PC-9 (cell line): ENCODE measurements around the gene C3orf85. TPM values are rescaled to one million over a fixed set of nuclear protein-coding genes. Genes with fewer than 3 reads are reported as not detected.

ENCODE experiments used
- BruUV-seq: library from RNA; stranded (reverse); fragments of 400-500 nt; replicated peaks from 2 replicates; lab custom pipeline; 2021; lab: Mats Ljungman, UMichigan
- CTCF ChIA-PET: fragments of 300-600 bp; sonication (Branson Sonifier 250); formaldehyde crosslinking; loops from one replicate; lab custom pipeline; 2022; ENCODE audit warnings: antibody characterized with exemption; lab: Charles Lee
- POLR2A ChIA-PET: fragments of 300-600 bp; sonication (Branson Sonifier 250); formaldehyde crosslinking; loops from one replicate; lab custom pipeline; 2022; ENCODE audit warnings: antibody characterized with exemption; ENCODE audit not compliant: unreplicated experiment; lab: Charles Lee
- DNase-seq, 2 experiments: peaks; one replicate each; pipeline versions ENCODE4 v3.0.0 to v3.0.0-alpha.2; 2015 to 2022; ENCODE audit warnings: mixed read lengths in 1 of 2
- H2AFZ ChIP-seq: fragments of 200-600 bp; sonication (generic); 2 replicates; pipeline ENCODE4 v1.8.1; 2017; ENCODE audit warnings: antibody characterized with exemption
- H3F3A ChIP-seq: fragments of 200-600 bp; sonication (generic); 2 replicates; pipeline ENCODE4 v1.8.1; 2017; ENCODE audit warnings: antibody characterized with exemption, mild to moderate bottlenecking, low read depth; ENCODE audit not compliant: insufficient read depth
- H3K27ac ChIP-seq: fragments of 200-600 bp; sonication (generic); 2 replicates; pipeline ENCODE4 v1.6.1; 2016; ENCODE audit warnings: mixed run types
- H3K27me3 ChIP-seq: fragments of 200-600 bp; sonication (generic); 2 replicates; pipeline ENCODE4 v1.6.1; 2016; ENCODE audit warnings: low read depth, mixed run types; ENCODE audit not compliant: insufficient read depth
- H3K36me3 ChIP-seq: fragments of 200-600 bp; sonication (generic); 2 replicates; pipeline ENCODE4 v1.6.1; 2016; ENCODE audit warnings: low read depth, mixed run types
- H3K4me1 ChIP-seq: fragments of 200-600 bp; sonication (generic); replicated peaks from 2 replicates; pipeline ENCODE4 v1.6.1; 2016; ENCODE audit warnings: mixed run types; ENCODE audit not compliant: insufficient read depth
- H3K4me2 ChIP-seq: fragments of 200-600 bp; sonication (generic); 2 replicates; pipeline ENCODE4 v1.6.1; 2017; ENCODE audit warnings: mixed run types
- H3K4me3 ChIP-seq: fragments of 200-600 bp; sonication (generic); 2 replicates; pipeline ENCODE4 v1.6.1; 2016; ENCODE audit warnings: mixed run types
- H3K79me2 ChIP-seq: fragments of 200-600 bp; sonication (generic); 2 replicates; pipeline ENCODE4 v1.6.1; 2017; ENCODE audit warnings: low read depth, mixed run types
- H3K9me2 ChIP-seq: fragments of 200-600 bp; sonication (generic); 2 replicates; pipeline ENCODE4 v1.8.1; 2017; ENCODE audit warnings: mild to moderate bottlenecking; ENCODE audit not compliant: insufficient read depth
- H3K9me3 ChIP-seq: fragments of 200-600 bp; sonication (generic); 2 replicates; pipeline ENCODE4 v1.8.1; 2016; ENCODE audit warnings: low read depth; ENCODE audit not compliant: insufficient read depth
- H4K20me1 ChIP-seq: fragments of 200-600 bp; sonication (generic); 2 replicates; pipeline ENCODE4 v1.8.1; 2017; ENCODE audit not compliant: insufficient read depth
- EZH2 ChIP-seq: fragments of 200-600 bp; sonication (generic); IDR thresholded peaks from 2 replicates; pipeline ENCODE4 v1.8.0; 2017; ENCODE audit warnings: antibody characterized with exemption, low read depth
- intact Hi-C: fragments of 100-400 bp; cut with micrococcal nuclease; formaldehyde crosslinking; loops from one replicate; pipeline ENCODE4 v1.10.0; 2022; ENCODE audit not compliant: unreplicated experiment
- total RNA-seq: library from RNA; stranded (reverse); gene quantifications from 2 replicates; pipeline ENCODE4 v1.2.3, GENCODE V29; 2021
- TF ChIP-seq, protein P1 (sequence below): fragments of 200-600 bp; sonication (generic); conservative IDR thresholded peaks from 2 replicates; pipeline ENCODE4 v1.6.1; 2017; ENCODE audit warnings: mixed run types, antibody characterized with exemption, mild to moderate bottlenecking, moderate library complexity

Gene C3orf85
- total RNA-seq, 1 experiment from 2014 or later, result not detected

DNA sequence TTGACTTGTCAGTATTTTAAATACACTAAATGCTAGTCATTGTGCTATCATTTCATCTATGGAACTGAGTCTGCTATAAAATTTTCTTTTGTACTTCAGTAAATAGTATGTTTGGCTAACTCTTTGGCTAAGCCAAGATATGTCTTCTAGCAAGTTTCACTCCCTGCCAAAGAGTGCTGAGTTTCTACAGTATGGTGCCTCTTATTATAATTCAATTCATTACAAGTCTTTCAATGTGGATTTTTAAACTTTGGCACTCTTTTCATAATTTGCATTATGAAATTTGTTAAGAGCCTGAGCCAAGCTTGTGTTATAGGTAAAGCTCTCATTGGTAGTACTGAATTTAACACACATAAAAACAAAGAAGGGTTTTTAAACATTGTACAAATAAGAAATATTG, 43.0 kb upstream of the C3orf85 start:
- no peaks in the 10 kb centered on the region for H3K27me3 ChIP-seq
- intact Hi-C loops, result no loop called here
- no peaks in the 10 kb centered on the region for H3F3A ChIP-seq
- no peak for TF ChIP-seq EZH2
- TF ChIP-seq, protein P1, sequence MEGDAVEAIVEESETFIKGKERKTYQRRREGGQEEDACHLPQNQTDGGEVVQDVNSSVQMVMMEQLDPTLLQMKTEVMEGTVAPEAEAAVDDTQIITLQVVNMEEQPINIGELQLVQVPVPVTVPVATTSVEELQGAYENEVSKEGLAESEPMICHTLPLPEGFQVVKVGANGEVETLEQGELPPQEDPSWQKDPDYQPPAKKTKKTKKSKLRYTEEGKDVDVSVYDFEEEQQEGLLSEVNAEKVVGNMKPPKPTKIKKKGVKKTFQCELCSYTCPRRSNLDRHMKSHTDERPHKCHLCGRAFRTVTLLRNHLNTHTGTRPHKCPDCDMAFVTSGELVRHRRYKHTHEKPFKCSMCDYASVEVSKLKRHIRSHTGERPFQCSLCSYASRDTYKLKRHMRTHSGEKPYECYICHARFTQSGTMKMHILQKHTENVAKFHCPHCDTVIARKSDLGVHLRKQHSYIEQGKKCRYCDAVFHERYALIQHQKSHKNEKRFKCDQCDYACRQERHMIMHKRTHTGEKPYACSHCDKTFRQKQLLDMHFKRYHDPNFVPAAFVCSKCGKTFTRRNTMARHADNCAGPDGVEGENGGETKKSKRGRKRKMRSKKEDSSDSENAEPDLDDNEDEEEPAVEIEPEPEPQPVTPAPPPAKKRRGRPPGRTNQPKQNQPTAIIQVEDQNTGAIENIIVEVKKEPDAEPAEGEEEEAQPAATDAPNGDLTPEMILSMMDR, result no peak
- no peaks in the 10 kb centered on the region for H3K79me2 ChIP-seq
- ChIA-PET CTCF (no interaction called here), POLR2A (no interaction called here)
- no peak overlapping the region for H3K27ac ChIP-seq
- H3K4me3 ChIP-seq, result no peak overlapping the region
- H3K9me2 ChIP-seq, result no peaks in the 10 kb centered on the region
- no TSS peak for BruUV-seq
- no peak for DNase-seq
- no peaks in the 10 kb centered on the region for H3K36me3 ChIP-seq
- no peak overlapping the region for H2AFZ ChIP-seq
- H4K20me1 ChIP-seq, result no peaks in the 10 kb centered on the region
- no peak overlapping the region for H3K4me2 ChIP-seq
- H3K9me3 ChIP-seq, result no peaks in the 10 kb centered on the region
- no peaks in the 10 kb centered on the region for H3K4me1 ChIP-seq

GRCh38 chr3:109095166-109095565, 41.4 kb upstream of the C3orf85 start:
- H3K4me3 ChIP-seq, result no peak overlapping the region
- ChIA-PET POLR2A (no interaction called here), CTCF (no interaction called here)
- no peak for DNase-seq
- no peak overlapping the region for H2AFZ ChIP-seq
- H3K9me3 ChIP-seq, result no peaks in the 10 kb centered on the region
- TF ChIP-seq, protein P1, result no peak
- no peak for TF ChIP-seq EZH2
- H3K9me2 ChIP-seq, result no peaks in the 10 kb centered on the region
- intact Hi-C loops, result no loop called here
- no peaks in the 10 kb centered on the region for H4K20me1 ChIP-seq
- no TSS peak for BruUV-seq
- no peak overlapping the region for H3K27ac ChIP-seq
- H3K27me3 ChIP-seq, result no peaks in the 10 kb centered on the region
- no peaks in the 10 kb centered on the region for H3K79me2 ChIP-seq
- no peak overlapping the region for H3K4me2 ChIP-seq
- H3K4me1 ChIP-seq, result no peaks in the 10 kb centered on the region
- no peaks in the 10 kb centered on the region for H3K36me3 ChIP-seq
- no peaks in the 10 kb centered on the region for H3F3A ChIP-seq

- intact Hi-C loops, result no loop called here
- Histone ChIP-seq H3K79me2 (no peaks in the 10 kb centered on the region), H3F3A (no peaks in the 10 kb centered on the region), H3K36me3 (no peaks in the 10 kb centered on the region), H4K20me1 (no peaks in the 10 kb centered on the region), H2AFZ (no peak overlapping the region), H3K27me3 (no peaks in the 10 kb centered on the region), H3K9me3 (no peaks in the 10 kb centered on the region), H3K4me2 (no peak overlapping the region), H3K9me2 (no peaks in the 10 kb centered on the region), H3K27ac (no peak overlapping the region), H3K4me3 (no peak overlapping the region), H3K4me1 (no peaks in the 10 kb centered on the region)
- peak in 1 of 2 experiments; percentile 17 for DNase-seq
- ChIA-PET POLR2A (no interaction called here), CTCF (interaction anchor here (1.0 kb wide), 1 partner anchor 79 kb away, joined by 3 read pairs; no protein-coding TSS in a partner anchor)
- no peak for TF ChIP-seq EZH2
- TF ChIP-seq, protein P1, result peak; percentile 67
- BruUV-seq, result no TSS peak
These were observed 38.4 kb upstream of the C3orf85 start for GRCh38 chr3:109098079-109098644.
